GM12865 (cell line): ENCODE data around the gene TXNRD1.
A peak's percentile ranks its signal among the peaks of the same experiment; 100 is the strongest.

Experiments
- DNase-seq: peaks from one replicate; pipeline ENCODE4 v3.0.0; 2010; ENCODE audit warnings: low read depth
- H3K4me3 ChIP-seq: 2 replicates; pipeline ENCODE4 v1.5.1; 2011; ENCODE audit warnings: mild to moderate bottlenecking, low read depth, low read length, control low read depth
- CTCF ChIP-seq: IDR thresholded peaks from 2 replicates; pipeline ENCODE4 v1.5.1; 2011; ENCODE audit warnings: low read length, control low read depth, low read depth, inconsistent platforms; ENCODE audit not compliant: insufficient read depth; ENCODE audit errors: missing control alignments

TXNRD1 gene

GRCh38 chr12:104279164-104279563 is 63.6 kb downstream of the TXNRD1 start:
- H3K4me3 ChIP-seq = no peak overlapping the region
- no peak for TF ChIP-seq CTCF
- no peak for DNase-seq

DNA sequence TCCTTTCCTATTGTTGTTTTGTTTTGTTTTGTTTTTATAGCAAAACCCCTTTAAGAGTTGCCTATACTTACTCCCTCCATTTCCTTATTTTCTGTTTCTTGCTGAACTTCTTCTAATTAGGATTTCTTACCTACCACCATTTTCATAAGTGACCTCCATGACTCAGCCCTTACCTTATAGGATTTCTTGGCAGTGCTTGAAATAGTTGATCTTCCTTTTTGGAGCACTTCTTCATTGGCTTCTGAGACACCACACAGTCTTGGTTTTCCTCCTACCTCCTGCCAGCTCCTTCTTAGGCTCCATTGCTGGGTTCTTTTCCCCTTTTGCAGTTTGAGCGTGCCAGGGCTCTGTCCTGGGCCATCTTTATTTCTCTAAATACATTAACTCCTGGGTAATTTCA is 64.5 kb downstream of the TXNRD1 start:
- DNase-seq = no peak
- H3K4me3 ChIP-seq = no peak overlapping the region
- TF ChIP-seq CTCF = no peak

DNA sequence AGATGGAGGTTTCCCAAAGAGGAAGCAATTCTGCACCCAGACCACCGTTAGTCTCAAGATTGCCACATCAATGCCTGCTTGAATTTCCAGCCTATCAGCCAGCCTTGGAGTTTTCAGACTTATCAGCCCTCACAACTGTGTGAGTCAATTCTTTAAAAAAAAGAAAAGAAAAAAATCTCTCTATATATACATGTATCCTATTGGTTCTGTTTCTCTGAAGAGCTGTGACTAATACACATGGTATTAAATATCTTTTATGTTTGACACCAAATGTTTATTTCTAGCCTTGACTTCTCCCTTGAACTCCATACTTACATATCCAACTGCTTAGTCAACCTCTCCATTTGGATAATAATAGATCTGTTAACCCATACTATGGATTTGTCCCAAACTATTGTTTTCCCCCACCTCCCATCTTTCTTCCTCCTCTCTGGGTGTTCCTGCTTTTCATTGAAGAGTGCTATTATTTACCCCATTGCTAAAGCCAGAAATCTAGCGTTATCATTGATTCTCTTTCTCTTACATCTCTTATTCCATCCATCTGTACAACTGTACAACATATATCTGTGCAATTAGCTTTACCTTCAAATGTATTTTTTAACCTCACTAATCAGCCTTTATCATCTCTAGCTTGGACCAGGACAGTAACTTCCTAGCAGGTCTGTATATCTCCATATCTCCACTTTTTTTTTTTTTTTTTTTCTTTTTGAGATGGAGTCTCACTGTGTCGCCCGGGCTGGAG is 65.3 kb downstream of the TXNRD1 start:
- no peak for TF ChIP-seq CTCF
- DNase-seq = no peak
- H3K4me3 ChIP-seq = no peak overlapping the region

GRCh38 chr12:104281636-104282035 is 66.1 kb downstream of the TXNRD1 start:
- no peak overlapping the region for H3K4me3 ChIP-seq
- no peak for DNase-seq
- TF ChIP-seq CTCF = no peak

DNA sequence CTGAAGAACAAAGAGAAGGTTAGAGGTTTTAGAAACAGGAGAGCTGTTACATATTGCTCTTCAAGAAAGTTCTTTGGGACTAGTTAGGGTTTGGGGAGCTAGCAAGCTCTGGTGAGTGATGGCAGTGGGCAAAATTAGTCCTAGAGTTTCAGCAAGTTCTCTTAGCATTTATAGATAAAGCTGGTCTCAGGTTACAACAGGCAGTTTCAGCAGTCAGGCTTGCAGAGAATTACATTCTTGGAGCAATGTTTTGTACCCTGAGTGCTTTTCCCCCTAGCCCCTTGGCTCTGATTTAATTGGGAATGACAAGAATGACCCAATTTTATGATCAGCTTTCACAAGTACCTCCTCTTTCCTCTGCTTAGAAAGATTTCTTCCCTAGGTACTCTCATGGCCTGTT is 66.5 kb downstream of the TXNRD1 start:
- H3K4me3 ChIP-seq = no peak overlapping the region
- no peak for TF ChIP-seq CTCF
- no peak for DNase-seq

GRCh38 chr12:104285740-104286515 is 70.3 kb downstream of the TXNRD1 start:
- peak overlapping the region; percentile 40 for H3K4me3 ChIP-seq
- TF ChIP-seq CTCF = no peak
- peak; percentile 49 for DNase-seq
